ENCODE results near the gene ARL3.

Gene ARL3

DNA sequence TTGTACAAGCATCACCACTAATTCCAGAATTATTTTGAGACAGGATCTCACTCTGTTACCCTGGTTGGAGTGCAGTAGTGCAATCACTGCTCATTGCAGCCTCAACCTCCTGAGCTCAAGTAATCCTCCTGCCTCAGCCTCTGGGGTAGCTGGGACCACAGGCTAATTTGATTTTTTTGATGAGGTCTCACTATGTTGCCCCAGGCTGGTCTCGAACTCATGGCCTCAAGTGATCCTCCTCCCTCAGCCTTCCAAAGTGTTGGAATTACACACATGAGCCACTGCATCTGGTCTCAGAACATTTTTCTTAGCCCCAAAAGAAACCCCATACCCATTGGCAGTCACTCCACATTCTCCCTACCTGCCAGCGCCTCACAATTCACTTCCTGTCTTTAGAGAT, 26.0 kb upstream of the ARL3 start:
- Histone ChIP-seq H3K9me3 (ENCODE audit: insufficient read depth, low read length, severe bottlenecking) (no peaks in the 10 kb centered on the region), H3K27ac (ENCODE audit: low read length) (no peak overlapping the region), H2AFZ (ENCODE audit: low read depth, low read length) (no peak overlapping the region), H3K4me3 (ENCODE audit: low read depth in 1 of 2, low read length in 2 of 2) (no peak overlapping the region), H3K27me3 (ENCODE audit: insufficient read depth, low read length, poor library complexity) (no peaks in the 10 kb centered on the region), H3K4me2 (ENCODE audit: insufficient read depth, low read length) (no peak overlapping the region), H3K4me1 (ENCODE audit: insufficient read depth, low read length) (peaks cover 18% of the 10 kb centered on the region), H3K79me2 (ENCODE audit: insufficient read depth, low read length) (peaks cover 14% of the 10 kb centered on the region), H3K9ac (ENCODE audit: low read depth, low read length) (no peak overlapping the region), H4K20me1 (ENCODE audit: insufficient read depth, low read length) (0 out of 2 replicates have a peak, but pooled peaks cover 3% of the 10 kb centered on the region), H3K36me3 (ENCODE audit: insufficient read depth, low read length) (peaks cover 18% of the 10 kb centered on the region; the same call in 1 of the 2 replicates)
- DNase-seq (no peak), ATAC-seq (ENCODE audit: insufficient read depth, low read depth) (no peak)
- TF ChIP-seq, protein P1, sequence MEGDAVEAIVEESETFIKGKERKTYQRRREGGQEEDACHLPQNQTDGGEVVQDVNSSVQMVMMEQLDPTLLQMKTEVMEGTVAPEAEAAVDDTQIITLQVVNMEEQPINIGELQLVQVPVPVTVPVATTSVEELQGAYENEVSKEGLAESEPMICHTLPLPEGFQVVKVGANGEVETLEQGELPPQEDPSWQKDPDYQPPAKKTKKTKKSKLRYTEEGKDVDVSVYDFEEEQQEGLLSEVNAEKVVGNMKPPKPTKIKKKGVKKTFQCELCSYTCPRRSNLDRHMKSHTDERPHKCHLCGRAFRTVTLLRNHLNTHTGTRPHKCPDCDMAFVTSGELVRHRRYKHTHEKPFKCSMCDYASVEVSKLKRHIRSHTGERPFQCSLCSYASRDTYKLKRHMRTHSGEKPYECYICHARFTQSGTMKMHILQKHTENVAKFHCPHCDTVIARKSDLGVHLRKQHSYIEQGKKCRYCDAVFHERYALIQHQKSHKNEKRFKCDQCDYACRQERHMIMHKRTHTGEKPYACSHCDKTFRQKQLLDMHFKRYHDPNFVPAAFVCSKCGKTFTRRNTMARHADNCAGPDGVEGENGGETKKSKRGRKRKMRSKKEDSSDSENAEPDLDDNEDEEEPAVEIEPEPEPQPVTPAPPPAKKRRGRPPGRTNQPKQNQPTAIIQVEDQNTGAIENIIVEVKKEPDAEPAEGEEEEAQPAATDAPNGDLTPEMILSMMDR (IDR thresholded peaks at IDR 0.05; ENCODE audit: borderline replicate concordance, extremely low read depth, low read length, poor library complexity, severe bottlenecking): no peak
- TF ChIP-seq EZH2 (IDR thresholded peaks at IDR 0.05; ENCODE audit: borderline replicate concordance, low read depth, low read length, severe bottlenecking): no peak

- Histone ChIP-seq H3K27ac (ENCODE audit: low read length) (no peak overlapping the region), H3K4me3 (ENCODE audit: low read depth in 1 of 2, low read length in 2 of 2) (no peak overlapping the region), H3K4me2 (ENCODE audit: insufficient read depth, low read length) (no peak overlapping the region), H4K20me1 (ENCODE audit: insufficient read depth, low read length) (no peaks in the 10 kb centered on the region), H3K4me1 (ENCODE audit: insufficient read depth, low read length) (peaks cover 7% of the 10 kb centered on the region), H3K36me3 (ENCODE audit: insufficient read depth, low read length) (peaks cover 31% of the 10 kb centered on the region; the same call in 1 of the 2 replicates), H3K27me3 (ENCODE audit: insufficient read depth, low read length, poor library complexity) (no peaks in the 10 kb centered on the region), H3K9ac (ENCODE audit: low read depth, low read length) (no peak overlapping the region), H3K79me2 (ENCODE audit: insufficient read depth, low read length) (no peaks in the 10 kb centered on the region), H2AFZ (ENCODE audit: low read depth, low read length) (no peak overlapping the region), H3K9me3 (ENCODE audit: insufficient read depth, low read length, severe bottlenecking) (no peaks in the 10 kb centered on the region)
- DNase-seq (no peak), ATAC-seq (ENCODE audit: insufficient read depth, low read depth) (no peak)
- TF ChIP-seq, protein P1 (IDR thresholded peaks at IDR 0.05; ENCODE audit: borderline replicate concordance, extremely low read depth, low read length, poor library complexity, severe bottlenecking): no peak
- TF ChIP-seq EZH2 (IDR thresholded peaks at IDR 0.05; ENCODE audit: borderline replicate concordance, low read depth, low read length, severe bottlenecking): no peak
Observed at GRCh38 chr10:102738692-102739121, 24.5 kb upstream of the ARL3 start.

GRCh38 chr10:102735065-102735562, 20.9 kb upstream of the ARL3 start:
- Histone ChIP-seq H2AFZ (ENCODE audit: low read depth, low read length) (no peak overlapping the region), H3K9ac (ENCODE audit: low read depth, low read length) (no peak overlapping the region), H3K4me1 (ENCODE audit: insufficient read depth, low read length) (no peaks in the 10 kb centered on the region), H3K9me3 (ENCODE audit: insufficient read depth, low read length, severe bottlenecking) (no peaks in the 10 kb centered on the region), H3K4me3 (ENCODE audit: low read depth in 1 of 2, low read length in 2 of 2) (no peak overlapping the region), H3K36me3 (ENCODE audit: insufficient read depth, low read length) (peaks cover 57% of the 10 kb centered on the region), H3K4me2 (ENCODE audit: insufficient read depth, low read length) (no peak overlapping the region), H3K27me3 (ENCODE audit: insufficient read depth, low read length, poor library complexity) (no peaks in the 10 kb centered on the region), H3K79me2 (ENCODE audit: insufficient read depth, low read length) (no peaks in the 10 kb centered on the region), H4K20me1 (ENCODE audit: insufficient read depth, low read length) (no peaks in the 10 kb centered on the region), H3K27ac (ENCODE audit: low read length) (no peak overlapping the region)
- DNase-seq (no peak), ATAC-seq (ENCODE audit: insufficient read depth, low read depth) (no peak)
- TF ChIP-seq, protein P1 (IDR thresholded peaks at IDR 0.05; ENCODE audit: borderline replicate concordance, extremely low read depth, low read length, poor library complexity, severe bottlenecking): no peak
- no peak for TF ChIP-seq EZH2 (IDR thresholded peaks at IDR 0.05; ENCODE audit: borderline replicate concordance, low read depth, low read length, severe bottlenecking)

Measured in DND-41 (cell line).